Stimulated activated CD8-positive, alpha-beta memory T cell treated with anti-CD3 and anti-CD28 coated beads, Interleukin-15, amount 100 ng/mL, for 24 hours (primary cell): Measurements from ENCODE around the gene CFP.

ENCODE experiments used
- DNase-seq: peaks from one replicate; pipeline ENCODE4 v3.0.0-alpha.2; 2020; ENCODE audit warnings: low read depth

The CFP gene

GRCh38 chrX:47574076-47574546 lies 55.6 kb downstream of the CFP start:
- no peak for DNase-seq

GRCh38 chrX:47573341-47574075 lies 56.2 kb downstream of the CFP start:
- no peak for DNase-seq
